A549 (cell line): ENCODE data around the gene FOXK1. TPM values are rescaled to one million over a fixed set of nuclear protein-coding genes. Genes with fewer than 3 reads are reported as not detected.

ENCODE experiments used
- ATAC-seq, 2 experiments: fragments of 200-7000 bp in 1 of 2; fragments of >200 bp in 1 of 2; cut with Nextera tagmentation in 1 of 2; cut with Tn5 transposase in 1 of 2; 3 replicates each; pipeline versions ENCODE4 v1.8.0 to v1.9.1; 2018 to 2020; ENCODE audit warnings: mild to moderate bottlenecking in 1 of 2, moderate library complexity in 1 of 2
- CTCF ChIA-PET: fragments of 300-600 bp; sonication (Branson Sonifier 250); formaldehyde crosslinking; extraction: SDS; loops from one replicate; lab custom pipeline; 2021; ENCODE audit warnings: antibody characterized with exemption, inconsistent platforms; lab: Yijun Ruan, JAX
- POLR2A ChIA-PET: fragments of 350-600 bp; formaldehyde crosslinking; extraction: SDS; loops from one replicate; lab custom pipeline; 2021; ENCODE audit warnings: antibody characterized with exemption, inconsistent platforms; lab: Yijun Ruan, JAX
- DNase-seq, 2 experiments: peaks; one replicate each; pipeline versions ENCODE4 v3.0.0 to v3.0.0-alpha.2; 2011 to 2016; ENCODE audit warnings: low read depth in 1 of 2, low spot score in 1 of 2
- FAIRE-seq: peaks from 2 replicates; lab custom pipeline; 2011; peaks lifted over from hg19 to GRCh38; lab: Jason Lieb, UNC
- H3K27ac ChIP-seq, 2 experiments: fragments of >200 bp; sonication (Bioruptor Twin); formaldehyde crosslinking; 3 replicates each; pipeline ENCODE4 v1.5.1; 2016 to 2017
- H3K4me1 ChIP-seq: fragments of >200 bp; sonication (Bioruptor Twin); formaldehyde crosslinking; 3 replicates; pipeline ENCODE4 v1.6.1; 2016
- H3K4me2 ChIP-seq: fragments of >200 bp; sonication (Bioruptor Twin); formaldehyde crosslinking; 3 replicates; pipeline ENCODE4 v1.6.1; 2016
- H3K4me3 ChIP-seq: fragments of >200 bp; sonication (Bioruptor Twin); formaldehyde crosslinking; 3 replicates; pipeline ENCODE4 v1.5.1; 2016
- H3K9me3 ChIP-seq: fragments of >200 bp; sonication (Bioruptor Twin); formaldehyde crosslinking; 3 replicates; pipeline ENCODE4 v1.6.1; 2016
- BHLHE40 ChIP-seq: IDR thresholded peaks from 2 replicates; pipeline ENCODE4 v1.6.1; 2012; ENCODE audit warnings: low read depth, low read length, inconsistent platforms
- CEBPB ChIP-seq, 2 experiments: fragments of >200 bp in 1 of 2; sonication (Bioruptor Twin) in 1 of 2; formaldehyde crosslinking in 1 of 2; IDR thresholded peaks; 2 replicates each; pipeline ENCODE4 v1.6.1; 2012 to 2016
- CHD2 ChIP-seq: fragments of 150-350 bp; IDR thresholded peaks from 2 replicates; pipeline ENCODE4 v1.6.1; 2014; ENCODE audit warnings: low read length; ENCODE audit not compliant: partially characterized antibody
- EP300 ChIP-seq, 2 experiments: fragments of >200 bp; sonication (Bioruptor Twin); formaldehyde crosslinking; IDR thresholded peaks; 2 replicates in 1 of 2; 3 replicates in 1 of 2; pipeline ENCODE4 v1.6.1; 2016 to 2017
- FOSL2 ChIP-seq, 2 experiments: fragments of 450-650 bp in 1 of 2; fragments of >200 bp in 1 of 2; sonication (Bioruptor Twin) in 1 of 2; formaldehyde crosslinking; IDR thresholded peaks; 2 replicates each; pipeline versions ENCODE4 v1.5.0 to v1.6.1; 2016 to 2020; ENCODE audit warnings: mild to moderate bottlenecking in 1 of 2, moderate library complexity in 1 of 2
- FOXS1 ChIP-seq: fragments of 250-450 bp; sonication (Bioruptor Pico); IDR thresholded peaks from 2 replicates; pipeline ENCODE4 v1.5.0; 2020; ENCODE audit warnings: mild to moderate bottlenecking, moderate library complexity
- JUN ChIP-seq, 2 experiments: fragments of >200 bp; sonication (Bioruptor Twin); formaldehyde crosslinking; IDR thresholded peaks; 2 replicates in 1 of 2; 3 replicates in 1 of 2; pipeline ENCODE4 v1.6.1; 2016 to 2017
- JUNB ChIP-seq: fragments of >200 bp; sonication (Bioruptor Twin); formaldehyde crosslinking; IDR thresholded peaks from 2 replicates; pipeline ENCODE4 v1.6.1; 2016
- MAFK ChIP-seq: fragments of 450-650 bp; IDR thresholded peaks from 2 replicates; pipeline ENCODE4 v1.6.1; 2014; ENCODE audit not compliant: partially characterized antibody
- MYC ChIP-seq: IDR thresholded peaks from 2 replicates; pipeline ENCODE4 v1.6.1; 2012; ENCODE audit warnings: mild to moderate bottlenecking, inconsistent platforms, low read length, improper control_type of control experiment, borderline replicate concordance
- NFE2L2 ChIP-seq: fragments of 150-350 bp; conservative IDR thresholded peaks from 2 replicates; pipeline ENCODE4 v1.6.1; 2014; ENCODE audit warnings: low read length
- NR3C1 ChIP-seq: fragments of >200 bp; sonication (Bioruptor Twin); formaldehyde crosslinking; IDR thresholded peaks from 3 replicates; pipeline ENCODE4 v1.6.1; 2017
- PHF8 ChIP-seq: fragments of 200-600 bp; sonication (generic); IDR thresholded peaks from 2 replicates; pipeline ENCODE4 v1.6.1; 2016; ENCODE audit warnings: low read depth, mild to moderate bottlenecking, antibody characterized with exemption, moderate library complexity, borderline replicate concordance
- RAD21 ChIP-seq, 2 experiments: fragments of >200 bp in 1 of 2; sonication (Bioruptor Twin) in 1 of 2; formaldehyde crosslinking in 1 of 2; IDR thresholded peaks in 1 of 2; conservative IDR thresholded peaks in 1 of 2; 2 replicates in 1 of 2; 3 replicates in 1 of 2; pipeline ENCODE4 v1.6.1; 2012 to 2018; ENCODE audit warnings: inconsistent platforms in 1 of 2
- RARB ChIP-seq: fragments of 250-450 bp; sonication (Bioruptor Pico); IDR thresholded peaks from 2 replicates; pipeline ENCODE4 v1.8.0; 2021; ENCODE audit warnings: mild to moderate bottlenecking, moderate library complexity
- SMC3 ChIP-seq: fragments of >200 bp; sonication (Bioruptor Twin); formaldehyde crosslinking; IDR thresholded peaks from 3 replicates; pipeline ENCODE4 v1.6.1; 2018; ENCODE audit warnings: inconsistent platforms
- SREBF2 ChIP-seq: fragments of 450-650 bp; IDR thresholded peaks from 2 replicates; pipeline ENCODE4 v1.6.1; 2014; ENCODE audit warnings: mild to moderate bottlenecking, moderate library complexity
- ZNF302 ChIP-seq: fragments of 250-450 bp; sonication (Bioruptor Pico); IDR thresholded peaks from 2 replicates; pipeline ENCODE4 v1.9.0; 2021; ENCODE audit warnings: inconsistent platforms, mild to moderate bottlenecking, moderate library complexity
- WGBS: methylation state at CpG from one replicate; pipeline ENCODE4 v1.1.6; 2017; ENCODE audit errors: missing lambda C conversion rate; 5-methylcytosine and 5-hydroxymethylcytosine counted together
- polyA plus RNA-seq, 4 experiments: library from polyadenylated mRNA; depleted of rRNA in 3 of 4; stranded (reverse); fragments of >200 nt; fragmentation: RNase III in 1 of 4; extraction: RNeasy Plus Mini Kit Qiagen cat#74134 plus additional on column Dnase treatment in 1 of 4; gene quantifications; 2 replicates in 3 of 4; 3 replicates in 1 of 4; pipeline ENCODE4 v1.2.3, GENCODE V29; 2011 to 2017
- TF ChIP-seq, protein P1 (sequence below): fragments of >200 bp; sonication (Bioruptor Twin); formaldehyde crosslinking; IDR thresholded peaks from 3 replicates; pipeline ENCODE4 v1.5.1; 2016
- TF ChIP-seq, protein P2 (sequence below): IDR thresholded peaks from 2 replicates; pipeline ENCODE4 v1.6.1; 2012
- TF ChIP-seq, protein P3 (sequence below): fragments of >200 bp; sonication (Bioruptor Twin); formaldehyde crosslinking; IDR thresholded peaks from 3 replicates; pipeline ENCODE4 v1.6.1; 2016
- TF ChIP-seq, protein P4 (sequence below): fragments of 150-350 bp; IDR thresholded peaks from 2 replicates; pipeline ENCODE4 v1.6.1; 2014; ENCODE audit warnings: low read depth, mild to moderate bottlenecking, low read length
- TF ChIP-seq, protein P5 (sequence below): fragments of 250-450 bp; sonication (Bioruptor Pico); IDR thresholded peaks from 2 replicates; pipeline ENCODE4 v1.5.0; 2021; ENCODE audit warnings: mild to moderate bottlenecking, moderate library complexity, borderline replicate concordance

The FOXK1 gene
- polyA plus RNA-seq, 2 of the 4 experiments (the other 2 are of a cell fraction): 6.8 to 10.9 TPM

DNA sequence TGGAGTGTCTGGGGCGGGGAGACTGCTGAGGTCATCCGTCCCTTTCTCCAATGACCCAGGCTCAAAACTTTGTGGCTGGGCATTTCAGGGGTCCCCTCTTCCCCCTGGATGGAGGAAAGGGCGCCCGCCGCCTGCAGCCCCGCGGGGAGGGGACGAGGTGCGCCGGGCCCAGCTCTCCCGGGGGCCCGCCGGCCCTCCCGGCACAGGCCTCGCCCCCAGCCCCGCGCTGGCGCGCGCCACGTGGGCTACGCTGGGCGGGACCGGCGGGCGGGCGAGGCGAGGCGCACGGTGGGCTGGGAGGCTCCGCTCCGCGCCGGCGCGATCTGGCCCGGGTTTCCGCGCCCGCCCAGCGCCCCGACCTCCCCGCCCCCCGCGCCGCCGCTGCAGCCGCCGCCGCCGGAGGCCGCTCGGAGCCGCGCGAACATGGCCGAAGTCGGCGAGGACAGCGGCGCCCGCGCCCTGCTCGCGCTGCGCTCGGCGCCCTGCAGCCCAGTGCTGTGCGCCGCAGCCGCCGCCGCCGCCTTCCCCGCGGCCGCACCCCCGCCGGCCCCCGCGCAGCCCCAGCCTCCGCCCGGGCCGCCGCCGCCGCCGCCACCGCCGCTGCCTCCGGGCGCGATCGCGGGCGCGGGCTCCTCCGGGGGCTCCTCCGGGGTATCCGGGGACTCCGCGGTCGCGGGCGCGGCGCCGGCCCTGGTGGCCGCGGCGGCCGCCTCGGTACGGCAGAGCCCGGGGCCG lies at the start of gene FOXK1 (continued):
- TF ChIP-seq, protein P1, sequence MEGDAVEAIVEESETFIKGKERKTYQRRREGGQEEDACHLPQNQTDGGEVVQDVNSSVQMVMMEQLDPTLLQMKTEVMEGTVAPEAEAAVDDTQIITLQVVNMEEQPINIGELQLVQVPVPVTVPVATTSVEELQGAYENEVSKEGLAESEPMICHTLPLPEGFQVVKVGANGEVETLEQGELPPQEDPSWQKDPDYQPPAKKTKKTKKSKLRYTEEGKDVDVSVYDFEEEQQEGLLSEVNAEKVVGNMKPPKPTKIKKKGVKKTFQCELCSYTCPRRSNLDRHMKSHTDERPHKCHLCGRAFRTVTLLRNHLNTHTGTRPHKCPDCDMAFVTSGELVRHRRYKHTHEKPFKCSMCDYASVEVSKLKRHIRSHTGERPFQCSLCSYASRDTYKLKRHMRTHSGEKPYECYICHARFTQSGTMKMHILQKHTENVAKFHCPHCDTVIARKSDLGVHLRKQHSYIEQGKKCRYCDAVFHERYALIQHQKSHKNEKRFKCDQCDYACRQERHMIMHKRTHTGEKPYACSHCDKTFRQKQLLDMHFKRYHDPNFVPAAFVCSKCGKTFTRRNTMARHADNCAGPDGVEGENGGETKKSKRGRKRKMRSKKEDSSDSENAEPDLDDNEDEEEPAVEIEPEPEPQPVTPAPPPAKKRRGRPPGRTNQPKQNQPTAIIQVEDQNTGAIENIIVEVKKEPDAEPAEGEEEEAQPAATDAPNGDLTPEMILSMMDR: no peak
- TF ChIP-seq, all 56 proteins: peak for 14

DNA sequence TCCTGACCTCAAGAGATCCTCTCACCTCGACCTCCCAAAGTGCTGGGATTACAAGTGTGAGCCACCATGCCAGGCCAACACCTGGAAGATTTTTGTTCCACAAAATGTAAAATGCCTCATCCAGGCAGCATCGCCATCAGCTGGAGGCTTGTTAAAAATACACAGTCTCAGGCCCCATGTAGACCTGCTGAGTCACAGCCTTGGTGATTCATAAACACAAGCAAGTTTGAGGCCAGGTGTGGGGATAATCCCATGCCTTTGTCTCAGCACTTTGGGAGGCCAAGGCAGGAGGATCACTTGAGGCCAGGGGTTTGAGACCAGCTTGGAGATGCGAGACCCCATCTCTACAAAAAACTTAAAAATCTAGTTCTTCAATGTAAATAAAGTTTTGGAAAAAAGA lies 49.1 kb upstream of the FOXK1 start:
- Histone ChIP-seq H3K4me2 (peak overlapping the region; percentile 62), H3K27ac (peak overlapping the region; percentile 84 to 87), H3K4me3 (no peak overlapping the region), H3K4me1 (peaks cover 27% of the 10 kb centered on the region), H3K9me3 (no peaks in the 10 kb centered on the region)
- FAIRE-seq: no peak
- DNase-seq: peak; percentile 55 to 83
- CTCF ChIA-PET: interaction anchor here (0.6 to 4.6 kb wide), 12 partner anchors 8 to 1957 kb away, joined by 3 to 63 read pairs (median 5); no protein-coding TSS in a partner anchor
- ATAC-seq: no peak
- no peak for TF ChIP-seq FOSL2 (IDR thresholded peaks at IDR 0.05)
- peak; percentile 84 for TF ChIP-seq FOSL2 (CRISPR knock-in tag; IDR thresholded peaks at IDR 0.05)
- 0 out of 2 replicates have a peak, but pooled peaks have one; percentile 18 for TF ChIP-seq JUNB
- TF ChIP-seq, protein P2, sequence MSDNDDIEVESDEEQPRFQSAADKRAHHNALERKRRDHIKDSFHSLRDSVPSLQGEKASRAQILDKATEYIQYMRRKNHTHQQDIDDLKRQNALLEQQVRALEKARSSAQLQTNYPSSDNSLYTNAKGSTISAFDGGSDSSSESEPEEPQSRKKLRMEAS: peak; percentile 51; the same call in 1 of the 2 replicates
- TF ChIP-seq EP300 (IDR thresholded peaks at IDR 0.05): no peak
- TF ChIP-seq JUN (IDR thresholded peaks at IDR 0.05): 0 out of 5 replicates have a peak, but pooled peaks of 1 of the 2 experiments have one; percentile 22
- TF ChIP-seq, protein P1: 0 out of 3 replicates have a peak, but pooled peaks have one; percentile 14
- TF ChIP-seq NFE2L2: peak; percentile 50; the same call in 1 of the 2 replicates
- TF ChIP-seq RAD21 (conservative IDR thresholded peaks at IDR 0.05 in 1 of 2, IDR thresholded peaks at IDR 0.05 in 1 of 2): 0 out of 5 replicates have a peak, but pooled peaks of 1 of the 2 experiments have one; percentile 11
- no peak for TF ChIP-seq FOXS1 (CRISPR knock-in tag)
- TF ChIP-seq MAFK: peak; percentile 83
- TF ChIP-seq SMC3: 0 out of 3 replicates have a peak, but pooled peaks have one; percentile 7
- WGBS: 47% methylated on average over 3 of the region's 3 CpGs
- POLR2A ChIA-PET: interaction anchor here (1.8 to 3.2 kb wide), 3 partner anchors 9 to 113 kb away, joined by 5 to 29 read pairs (median 5); partner anchors contain the start of gene FOXK1

DNA sequence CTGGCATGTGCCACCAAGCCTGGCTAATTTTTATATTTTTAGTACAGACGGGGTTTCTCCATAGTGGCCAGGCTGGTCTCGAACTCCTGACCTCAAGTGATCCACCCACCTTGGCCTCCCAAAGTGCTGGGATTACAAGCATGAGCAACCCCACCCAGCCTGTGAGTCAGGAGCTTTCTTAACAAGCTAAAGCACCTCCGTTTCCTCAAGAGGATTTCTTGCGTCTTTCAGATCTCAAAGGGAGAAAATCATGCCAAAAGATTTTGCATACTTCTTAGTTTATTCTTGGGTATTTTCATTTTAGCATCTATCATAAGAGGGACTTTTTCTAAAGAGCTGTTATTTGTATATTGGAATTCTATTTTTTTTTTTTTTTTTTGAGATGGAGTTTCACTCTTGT lies 47.9 kb upstream of the FOXK1 start:
- 85% methylated on average over 4 of the region's 4 CpGs for WGBS
- ATAC-seq (no peak), DNase-seq (peak in 1 of 2 experiments; percentile 42), FAIRE-seq (no peak)
- TF ChIP-seq RARB (CRISPR knock-in tag) (no peak), SREBF2 (no peak), NR3C1 (no peak), NFE2L2 (no peak), MYC (no peak), ZNF302 (CRISPR knock-in tag) (no peak), PHF8 (no peak), BHLHE40 (no peak), CHD2 (no peak), CEBPB (IDR thresholded peaks at IDR 0.05) (no peak)
- TF ChIP-seq, protein P3, sequence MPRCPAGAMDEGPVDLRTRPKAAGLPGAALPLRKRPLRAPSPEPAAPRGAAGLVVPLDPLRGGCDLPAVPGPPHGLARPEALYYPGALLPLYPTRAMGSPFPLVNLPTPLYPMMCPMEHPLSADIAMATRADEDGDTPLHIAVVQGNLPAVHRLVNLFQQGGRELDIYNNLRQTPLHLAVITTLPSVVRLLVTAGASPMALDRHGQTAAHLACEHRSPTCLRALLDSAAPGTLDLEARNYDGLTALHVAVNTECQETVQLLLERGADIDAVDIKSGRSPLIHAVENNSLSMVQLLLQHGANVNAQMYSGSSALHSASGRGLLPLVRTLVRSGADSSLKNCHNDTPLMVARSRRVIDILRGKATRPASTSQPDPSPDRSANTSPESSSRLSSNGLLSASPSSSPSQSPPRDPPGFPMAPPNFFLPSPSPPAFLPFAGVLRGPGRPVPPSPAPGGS: no peak
- TF ChIP-seq, protein P4, sequence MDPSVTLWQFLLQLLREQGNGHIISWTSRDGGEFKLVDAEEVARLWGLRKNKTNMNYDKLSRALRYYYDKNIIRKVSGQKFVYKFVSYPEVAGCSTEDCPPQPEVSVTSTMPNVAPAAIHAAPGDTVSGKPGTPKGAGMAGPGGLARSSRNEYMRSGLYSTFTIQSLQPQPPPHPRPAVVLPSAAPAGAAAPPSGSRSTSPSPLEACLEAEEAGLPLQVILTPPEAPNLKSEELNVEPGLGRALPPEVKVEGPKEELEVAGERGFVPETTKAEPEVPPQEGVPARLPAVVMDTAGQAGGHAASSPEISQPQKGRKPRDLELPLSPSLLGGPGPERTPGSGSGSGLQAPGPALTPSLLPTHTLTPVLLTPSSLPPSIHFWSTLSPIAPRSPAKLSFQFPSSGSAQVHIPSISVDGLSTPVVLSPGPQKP: no peak
- TF ChIP-seq, protein P5, sequence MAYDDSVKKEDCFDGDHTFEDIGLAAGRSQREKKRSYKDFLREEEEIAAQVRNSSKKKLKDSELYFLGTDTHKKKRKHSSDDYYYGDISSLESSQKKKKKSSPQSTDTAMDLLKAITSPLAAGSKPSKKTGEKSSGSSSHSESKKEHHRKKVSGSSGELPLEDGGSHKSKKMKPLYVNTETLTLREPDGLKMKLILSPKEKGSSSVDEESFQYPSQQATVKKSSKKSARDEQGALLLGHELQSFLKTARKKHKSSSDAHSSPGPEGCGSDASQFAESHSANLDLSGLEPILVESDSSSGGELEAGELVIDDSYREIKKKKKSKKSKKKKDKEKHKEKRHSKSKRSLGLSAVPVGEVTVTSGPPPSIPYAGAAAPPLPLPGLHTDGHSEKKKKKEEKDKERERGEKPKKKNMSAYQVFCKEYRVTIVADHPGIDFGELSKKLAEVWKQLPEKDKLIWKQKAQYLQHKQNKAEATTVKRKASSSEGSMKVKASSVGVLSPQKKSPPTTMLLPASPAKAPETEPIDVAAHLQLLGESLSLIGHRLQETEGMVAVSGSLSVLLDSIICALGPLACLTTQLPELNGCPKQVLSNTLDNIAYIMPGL (CRISPR knock-in tag): no peak
- ChIA-PET POLR2A (no interaction called here), CTCF (no interaction called here)
- Histone ChIP-seq H3K4me1 (peaks cover 27% of the 10 kb centered on the region), H3K4me2 (no peak overlapping the region), H3K4me3 (no peak overlapping the region), H3K27ac (peak overlapping the region; percentile 84 to 87; a peak in 5 of 6 replicates), H3K9me3 (no peaks in the 10 kb centered on the region)
